GM12801 (cell line): ENCODE measurements around the gene H3-3A.

Experiments used
- TF ChIP-seq, protein P1 (sequence below): IDR thresholded peaks from one replicate; pipeline ENCODE4 v1.5.1; 2011; ENCODE audit warnings: control low read depth; ENCODE audit not compliant: insufficient read length; ENCODE audit errors: extremely low read depth

H3-3A gene

DNA sequence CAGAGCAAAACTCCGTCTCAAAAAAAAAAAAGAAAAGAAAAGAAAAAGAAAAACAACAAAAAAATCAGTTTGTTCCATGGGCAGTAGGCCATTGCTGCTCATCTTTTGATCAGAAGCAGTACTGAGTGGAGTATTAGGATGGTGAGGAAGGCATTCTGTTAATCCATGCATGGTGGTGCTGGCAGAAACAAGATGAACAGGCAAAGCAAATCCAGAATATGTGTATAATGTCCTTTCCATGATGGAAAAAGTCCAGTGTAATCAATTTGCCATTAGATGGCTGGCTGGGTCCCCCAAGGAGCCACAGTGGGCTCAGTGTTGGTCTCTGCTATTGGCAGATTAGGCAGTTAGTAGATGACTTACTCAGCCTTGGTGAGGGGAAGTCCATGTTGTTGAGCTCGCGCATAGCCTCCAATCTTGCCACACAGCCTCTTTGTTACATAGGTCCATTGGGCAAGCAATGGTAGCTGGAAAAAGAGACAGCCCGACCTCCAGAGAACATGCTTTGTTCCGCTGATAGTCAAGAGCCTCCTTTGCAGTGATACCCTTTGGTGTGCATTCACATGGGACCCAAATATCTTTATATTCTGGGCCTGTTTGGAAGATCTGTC lies 23.3 kb downstream of the H3-3A start:
- TF ChIP-seq, protein P1, sequence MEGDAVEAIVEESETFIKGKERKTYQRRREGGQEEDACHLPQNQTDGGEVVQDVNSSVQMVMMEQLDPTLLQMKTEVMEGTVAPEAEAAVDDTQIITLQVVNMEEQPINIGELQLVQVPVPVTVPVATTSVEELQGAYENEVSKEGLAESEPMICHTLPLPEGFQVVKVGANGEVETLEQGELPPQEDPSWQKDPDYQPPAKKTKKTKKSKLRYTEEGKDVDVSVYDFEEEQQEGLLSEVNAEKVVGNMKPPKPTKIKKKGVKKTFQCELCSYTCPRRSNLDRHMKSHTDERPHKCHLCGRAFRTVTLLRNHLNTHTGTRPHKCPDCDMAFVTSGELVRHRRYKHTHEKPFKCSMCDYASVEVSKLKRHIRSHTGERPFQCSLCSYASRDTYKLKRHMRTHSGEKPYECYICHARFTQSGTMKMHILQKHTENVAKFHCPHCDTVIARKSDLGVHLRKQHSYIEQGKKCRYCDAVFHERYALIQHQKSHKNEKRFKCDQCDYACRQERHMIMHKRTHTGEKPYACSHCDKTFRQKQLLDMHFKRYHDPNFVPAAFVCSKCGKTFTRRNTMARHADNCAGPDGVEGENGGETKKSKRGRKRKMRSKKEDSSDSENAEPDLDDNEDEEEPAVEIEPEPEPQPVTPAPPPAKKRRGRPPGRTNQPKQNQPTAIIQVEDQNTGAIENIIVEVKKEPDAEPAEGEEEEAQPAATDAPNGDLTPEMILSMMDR = no peak

DNA sequence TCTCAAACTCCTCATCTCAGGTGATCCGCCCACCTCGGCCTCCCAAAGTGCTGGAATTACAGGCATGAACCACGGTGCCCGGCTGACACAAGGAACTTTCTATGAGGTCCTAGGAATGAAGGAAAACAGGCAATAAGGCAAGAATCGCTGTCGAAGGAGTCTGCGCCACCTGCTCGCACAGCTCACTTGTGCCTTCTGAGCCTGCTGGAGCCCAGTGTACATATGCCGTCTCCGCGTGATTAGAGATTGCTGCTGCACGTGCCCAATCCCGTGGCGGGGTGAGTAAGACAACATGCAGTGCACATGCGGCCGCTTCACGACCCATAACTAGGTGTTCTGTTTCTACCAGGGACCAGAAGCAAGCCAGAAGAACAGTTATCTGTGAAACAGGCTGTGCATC lies 24.3 kb downstream of the H3-3A start:
- TF ChIP-seq, protein P1 = no peak

DNA sequence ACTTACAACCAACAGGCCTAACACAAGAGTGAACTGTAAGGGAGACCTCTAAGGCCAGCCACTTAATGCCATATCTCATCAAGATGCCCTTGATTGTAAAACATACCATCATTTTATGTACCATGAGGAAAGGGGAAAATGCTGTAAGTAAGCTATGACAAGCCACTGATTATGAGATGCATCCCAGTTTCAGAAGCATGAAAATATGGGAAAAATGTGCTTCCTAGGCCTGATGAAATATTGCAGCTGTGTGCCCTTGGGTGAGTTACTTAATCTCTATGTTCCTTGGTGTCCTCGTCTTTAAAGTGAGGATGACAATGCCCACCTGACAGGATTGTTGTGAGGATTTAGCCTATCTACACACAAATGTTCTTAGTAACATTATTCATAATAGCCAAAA lies 28.9 kb downstream of the H3-3A start:
- TF ChIP-seq, protein P1 = no peak

DNA sequence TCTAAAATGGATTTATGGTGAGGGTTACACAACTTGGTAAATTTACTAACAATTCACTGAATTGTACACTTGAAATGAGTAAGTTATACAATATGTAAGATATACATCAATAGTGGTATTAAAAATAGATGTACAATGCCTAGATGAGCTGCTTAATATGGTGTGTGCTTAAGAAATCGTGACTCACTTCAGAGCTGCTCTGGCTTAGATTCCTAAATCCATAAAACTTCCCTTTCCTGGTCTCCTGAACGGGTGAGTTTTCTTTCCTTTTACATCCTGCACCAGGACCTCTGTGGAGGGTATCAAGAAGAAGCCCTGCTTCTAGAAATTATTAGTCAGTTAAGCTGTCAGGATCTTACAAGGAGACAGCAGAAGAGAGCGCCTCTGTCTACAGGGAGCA lies 30.4 kb downstream of the H3-3A start:
- TF ChIP-seq, protein P1 = no peak

DNA sequence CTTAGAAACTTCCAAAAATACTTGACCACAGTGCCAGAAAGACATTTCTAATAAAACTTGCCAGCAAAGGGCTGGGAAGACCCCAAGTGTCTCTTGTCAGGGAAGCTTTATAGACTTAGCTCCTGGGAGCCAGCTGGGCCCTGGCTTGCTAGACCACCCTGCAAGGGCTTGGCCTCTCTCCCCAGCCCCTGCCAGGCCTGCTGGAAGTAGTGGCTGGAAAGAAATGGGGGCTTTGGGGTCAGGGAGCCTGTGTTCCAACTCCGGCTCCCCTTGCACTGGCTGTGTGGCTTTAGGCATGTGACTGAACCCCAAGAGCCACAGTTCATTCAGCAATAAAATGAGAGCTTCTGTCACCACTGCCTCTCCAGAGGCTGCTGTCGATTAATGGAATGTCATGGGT lies 31.1 kb downstream of the H3-3A start:
- TF ChIP-seq, protein P1 = no peak

DNA sequence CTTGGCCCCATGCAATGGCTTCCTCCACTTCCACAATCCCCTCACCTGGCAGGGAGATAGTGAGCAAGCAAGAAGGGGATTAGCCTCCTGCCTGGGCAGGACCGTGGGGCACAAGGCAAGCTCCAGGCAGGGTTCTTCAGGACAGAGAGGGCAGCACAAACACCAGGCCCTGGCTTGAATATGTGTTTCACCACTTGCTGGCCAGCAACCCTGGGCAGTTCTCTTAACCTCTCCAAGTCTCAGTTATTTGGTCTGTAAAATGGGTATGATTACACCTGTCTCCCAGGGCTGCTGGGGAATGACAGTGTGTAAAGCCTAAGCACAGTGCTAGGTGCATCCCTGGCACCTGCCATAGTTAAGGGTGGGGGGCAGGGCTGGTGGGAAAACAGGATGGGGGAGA lies 31.9 kb downstream of the H3-3A start:
- TF ChIP-seq, protein P1 = no peak

DNA sequence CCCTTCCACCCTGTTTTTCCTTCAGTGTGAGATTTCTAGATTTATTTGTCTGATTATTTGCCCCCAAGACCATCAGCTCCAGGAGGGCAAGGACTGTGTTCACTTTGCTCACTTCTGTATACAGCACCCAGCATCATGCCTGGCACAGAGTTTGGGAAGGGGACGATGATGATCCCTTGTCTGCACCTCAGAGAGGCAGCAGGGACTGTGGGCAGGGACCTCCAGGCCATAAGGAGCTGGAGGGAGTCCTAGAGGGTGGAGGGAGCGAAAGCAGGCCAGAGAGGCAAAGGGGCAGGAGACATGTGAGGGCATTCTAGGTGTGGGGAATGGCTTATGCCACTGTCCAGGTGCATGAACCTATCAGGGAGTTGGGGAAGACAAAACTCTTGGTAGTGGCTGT lies 32.8 kb downstream of the H3-3A start:
- TF ChIP-seq, protein P1 = no peak
